ENCODE results near the gene HSDL2.

DNA sequence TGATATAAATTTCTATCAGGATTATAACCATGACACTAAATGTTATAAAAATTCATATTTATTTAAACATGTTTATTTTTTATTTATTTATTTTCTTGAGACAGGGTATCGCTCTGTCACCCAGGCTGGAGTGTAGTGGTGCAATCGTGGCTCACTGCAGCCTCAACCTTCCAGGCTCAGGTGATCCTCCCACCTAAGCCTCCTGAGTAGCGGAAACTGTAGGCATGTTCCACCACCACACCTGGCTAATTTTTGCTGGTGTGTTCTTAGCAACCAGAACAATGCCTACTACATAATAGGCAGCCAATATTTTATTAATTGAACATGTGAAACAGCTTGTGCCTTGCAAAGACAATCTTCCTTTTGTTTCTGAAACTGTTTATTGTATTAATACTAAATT is 40.0 kb upstream of the HSDL2 start:
- TF ChIP-seq EZH2 (IDR thresholded peaks at IDR 0.05) (no peak), POLR2AphosphoS5 (IDR thresholded peaks at IDR 0.05; ENCODE audit: borderline replicate concordance, low read depth, low read length) (no peak), FOXP2 (optimal IDR thresholded peaks at IDR 0.05; ENCODE audit: control extremely low read depth, extremely low read length, insufficient read depth) (no peak)

Measured in SK-N-MC (cell line).